SK-N-SH (cell line): ENCODE measurements around the gene PIEZO2. TPM values are rescaled to one million over a fixed set of nuclear protein-coding genes. Genes with fewer than 3 reads are reported as not detected.

Source experiments
- CTCF ChIA-PET: fragments of 300-600, 350-600 bp; formaldehyde crosslinking; extraction: SDS; loops from one replicate; lab custom pipeline; 2021; lab: Yijun Ruan, JAX
- POLR2A ChIA-PET: fragments of 350-600 bp; sonication (Branson Sonifier 250); formaldehyde crosslinking; extraction: SDS; loops from one replicate; lab custom pipeline; 2020; ENCODE audit warnings: antibody characterized with exemption, inconsistent platforms; lab: Yijun Ruan, JAX
- DNase-seq: peaks from one replicate; pipeline ENCODE4 v3.0.0; 2012
- H2AFZ ChIP-seq: fragments of 200-600 bp; sonication (generic); 2 replicates; pipeline ENCODE4 v1.8.1; 2016; ENCODE audit warnings: antibody characterized with exemption, mild to moderate bottlenecking, low read depth
- H3F3A ChIP-seq: fragments of 200-600 bp; sonication (generic); replicated peaks from 2 replicates; pipeline ENCODE3; 2016; ENCODE audit warnings: antibody characterized with exemption, mild to moderate bottlenecking; ENCODE audit not compliant: insufficient read depth
- H3K27ac ChIP-seq, 2 experiments: fragments of 200-500 bp in 1 of 2; fragments of 200-600 bp in 1 of 2; sonication (Bioruptor generic) in 1 of 2; sonication (generic), shearing (Covaris generic) in 1 of 2; 2 replicates each; pipeline versions ENCODE4 v1.5.1 to v1.6.1; 2014 to 2016; ENCODE audit warnings: low read depth in 2 of 2, inconsistent platforms in 1 of 2, low read length in 1 of 2, mild to moderate bottlenecking in 1 of 2, mixed read lengths in 1 of 2
- H3K27me3 ChIP-seq: fragments of 200-600 bp; sonication (generic), shearing (Covaris generic); 2 replicates; pipeline ENCODE4 v1.6.1; 2016; ENCODE audit warnings: mixed run types; ENCODE audit not compliant: insufficient read depth
- H3K36me3 ChIP-seq, 2 experiments: fragments of 200-500 bp in 1 of 2; fragments of 200-600 bp in 1 of 2; sonication (Bioruptor generic) in 1 of 2; sonication (generic) in 1 of 2; replicated peaks in 1 of 2; 2 replicates each; pipeline versions ENCODE3 to v1.5.1; 2014 to 2016; ENCODE audit warnings: low read length in 1 of 2, mild to moderate bottlenecking in 1 of 2; ENCODE audit not compliant: insufficient read depth in 2 of 2, control insufficient read depth in 1 of 2
- H3K4me1 ChIP-seq, 2 experiments: fragments of 200-500 bp in 1 of 2; fragments of 200-600 bp in 1 of 2; sonication (Bioruptor generic) in 1 of 2; sonication (generic), shearing (Covaris generic) in 1 of 2; 2 replicates each; pipeline versions ENCODE4 v1.5.1 to v1.6.1; 2014 to 2016; ENCODE audit warnings: low read depth in 1 of 2, low read length in 1 of 2, mixed run types in 1 of 2; ENCODE audit not compliant: insufficient read depth in 2 of 2, control insufficient read depth in 1 of 2
- H3K4me2 ChIP-seq: fragments of 200-600 bp; sonication (generic), shearing (Covaris generic); 2 replicates; pipeline ENCODE4 v1.6.1; 2017; ENCODE audit warnings: mixed run types
- H3K4me3 ChIP-seq, 2 experiments: fragments of 200-500 bp in 1 of 2; fragments of 200-600 bp in 1 of 2; sonication (Bioruptor generic) in 1 of 2; sonication (generic), shearing (Covaris generic) in 1 of 2; 2 replicates each; pipeline versions ENCODE4 v1.5.1 to v1.8.1; 2014 to 2016; ENCODE audit warnings: low read depth in 2 of 2, inconsistent platforms in 1 of 2, low read length in 1 of 2, mild to moderate bottlenecking in 1 of 2, mixed read lengths in 1 of 2, moderate library complexity in 1 of 2
- H3K79me2 ChIP-seq: fragments of 200-600 bp; sonication (generic); 2 replicates; pipeline ENCODE4 v1.8.1; 2017; ENCODE audit warnings: mild to moderate bottlenecking; ENCODE audit not compliant: insufficient read depth
- H3K9ac ChIP-seq: fragments of 200-600 bp; sonication (generic); 2 replicates; pipeline ENCODE4 v1.6.1; 2017; ENCODE audit warnings: mixed run types
- H3K9me2 ChIP-seq: fragments of 200-600 bp; sonication (generic); 2 replicates; pipeline ENCODE4 v1.6.1; 2017; ENCODE audit warnings: mixed run types
- H3K9me3 ChIP-seq: fragments of 200-600 bp; sonication (generic); 2 replicates; pipeline ENCODE4 v1.6.1; 2017; ENCODE audit warnings: mixed run types, mild to moderate bottlenecking, moderate library complexity
- H4K20me1 ChIP-seq: fragments of 200-600 bp; sonication (generic); 2 replicates; pipeline ENCODE4 v1.6.1; 2017; ENCODE audit warnings: mild to moderate bottlenecking, mixed run types; ENCODE audit not compliant: insufficient read depth
- GATA2 ChIP-seq: sonication (generic); formaldehyde crosslinking; IDR thresholded peaks from 2 replicates; pipeline ENCODE4 v1.5.0; 2020; ENCODE audit warnings: mild to moderate bottlenecking, missing genetic modification reagents
- NFIC ChIP-seq: IDR thresholded peaks from 2 replicates; pipeline ENCODE4 v1.4.0; 2012; ENCODE audit warnings: borderline replicate concordance
- RCOR1 ChIP-seq: fragments of 150-350 bp; IDR thresholded peaks from 2 replicates; pipeline ENCODE4 v1.6.1; 2017; ENCODE audit warnings: antibody characterized with exemption, low read length
- RXRA ChIP-seq: IDR thresholded peaks from 2 replicates; pipeline ENCODE4 v1.4.0; 2012; ENCODE audit warnings: low read depth, mild to moderate bottlenecking, borderline replicate concordance
- TCF12 ChIP-seq: IDR thresholded peaks from 2 replicates; pipeline ENCODE4 v1.4.0; 2012
- TEAD4 ChIP-seq: IDR thresholded peaks from 2 replicates; pipeline ENCODE4 v1.4.0; 2012; ENCODE audit warnings: mild to moderate bottlenecking, borderline replicate concordance; ENCODE audit not compliant: insufficient read depth
- WGBS: methylation state at CpG from one replicate; pipeline ENCODE4 v1.1.6; 2017; ENCODE audit warnings: low lambda C conversion rate; 5-methylcytosine and 5-hydroxymethylcytosine counted together
- polyA plus RNA-seq, 3 experiments: library from polyadenylated mRNA; depleted of rRNA; stranded (reverse); fragments of >200 nt; gene quantifications; 2 replicates each; pipeline ENCODE4 v1.2.3, GENCODE V29; 2012
- TF ChIP-seq, protein P1 (sequence below): IDR thresholded peaks from 2 replicates; pipeline ENCODE4 v1.4.0; 2012; ENCODE audit warnings: low read depth

Gene PIEZO2
- polyA plus RNA-seq, 1 of the 3 experiments (the other 2 are of a cell fraction): not detected

GRCh38 chr18:11147371-11147951, 1.9 kb downstream of the PIEZO2 start:
- no peak for DNase-seq
- CTCF ChIA-PET: interaction anchor here (1.1 kb wide), 1 partner anchor 16 kb away, joined by 4 read pairs; no protein-coding TSS in a partner anchor
- Histone ChIP-seq H3K4me2 (no peak overlapping the region), H3K9ac (no peak overlapping the region), H3K79me2 (no peaks in the 10 kb centered on the region), H3K36me3 (no peaks in the 10 kb centered on the region), H2AFZ (no peak overlapping the region), H3K27ac (no peak overlapping the region), H3K27me3 (peaks cover 67% of the 10 kb centered on the region), H3F3A (no peaks in the 10 kb centered on the region), H3K4me1 (no peaks in the 10 kb centered on the region), H4K20me1 (no peaks in the 10 kb centered on the region), H3K4me3 (no peak overlapping the region), H3K9me2 (no peaks in the 10 kb centered on the region), H3K9me3 (no peaks in the 10 kb centered on the region)
- POLR2A ChIA-PET: no interaction called here
- TF ChIP-seq TCF12: no peak
- TF ChIP-seq RXRA: no peak
- 17% methylated on average over 13 of the region's 23 CpGs for WGBS

GRCh38 chr18:11146947-11147345, 2.4 kb downstream of the PIEZO2 start:
- H4K20me1 ChIP-seq: no peaks in the 10 kb centered on the region
- DNase-seq: no peak
- H3K9me2 ChIP-seq: no peaks in the 10 kb centered on the region
- WGBS: 18% methylated on average over 13 of the region's 15 CpGs
- H3K36me3 ChIP-seq: no peaks in the 10 kb centered on the region
- no peak overlapping the region for H2AFZ ChIP-seq
- no peak for TF ChIP-seq TEAD4
- no peak for TF ChIP-seq NFIC
- TF ChIP-seq RCOR1: no peak
- H3K27ac ChIP-seq: no peak overlapping the region
- H3K27me3 ChIP-seq: peaks cover 69% of the 10 kb centered on the region
- no peaks in the 10 kb centered on the region for H3K79me2 ChIP-seq
- no peaks in the 10 kb centered on the region for H3K4me1 ChIP-seq
- POLR2A ChIA-PET: no interaction called here
- no peaks in the 10 kb centered on the region for H3K9me3 ChIP-seq
- no peak overlapping the region for H3K4me3 ChIP-seq
- H3K9ac ChIP-seq: no peak overlapping the region
- CTCF ChIA-PET: interaction anchor here (1.1 kb wide), 1 partner anchor 17 kb away, joined by 4 read pairs; no protein-coding TSS in a partner anchor
- H3K4me2 ChIP-seq: no peak overlapping the region
- H3F3A ChIP-seq: no peaks in the 10 kb centered on the region

DNA sequence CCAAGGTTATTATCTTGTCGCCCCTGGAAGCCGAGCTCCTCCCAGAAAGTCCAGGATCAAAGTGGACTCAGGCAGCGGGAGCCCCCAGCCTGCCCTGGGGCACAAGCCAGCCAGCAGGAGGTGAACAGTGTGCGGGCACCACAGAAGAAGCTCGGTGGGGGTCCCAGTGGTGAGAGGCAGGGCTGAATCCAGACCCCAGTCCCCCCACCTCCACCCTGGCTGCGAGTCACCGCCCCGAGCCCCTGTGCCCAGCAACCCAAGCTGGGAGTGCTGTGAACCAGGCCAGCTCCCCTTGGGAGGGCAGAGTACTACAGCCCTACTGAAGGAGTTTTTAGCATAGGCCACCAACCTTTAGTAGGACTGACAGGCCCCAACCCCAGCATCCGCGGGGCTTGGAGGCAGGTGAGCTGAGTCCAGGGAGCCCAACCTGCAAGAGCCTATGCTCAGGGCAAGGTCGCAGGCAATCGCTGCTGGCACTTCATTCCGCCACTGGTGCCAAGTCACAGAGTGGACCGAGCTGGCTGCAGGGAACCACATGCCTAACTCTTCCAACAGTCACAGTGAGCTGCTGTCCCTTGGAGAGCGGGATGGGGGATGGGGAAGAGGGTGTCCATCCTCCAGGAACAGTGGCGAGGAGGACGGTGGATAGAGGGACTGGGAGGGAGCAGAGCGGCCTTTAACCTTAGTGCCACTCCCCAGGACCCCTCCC, 3.0 kb downstream of the PIEZO2 start:
- ChIA-PET CTCF (interaction anchor here (0.9 to 1.1 kb wide), 2 partner anchors 17 to 295 kb away, joined by 4 read pairs; no protein-coding TSS in a partner anchor), POLR2A (no interaction called here)
- Histone ChIP-seq H3K9me2 (no peaks in the 10 kb centered on the region), H3K4me2 (no peak overlapping the region), H4K20me1 (no peaks in the 10 kb centered on the region), H3K4me1 (no peaks in the 10 kb centered on the region), H3K27ac (no peak overlapping the region), H3K9ac (no peak overlapping the region), H3K9me3 (no peaks in the 10 kb centered on the region), H3K4me3 (no peak overlapping the region), H3K79me2 (no peaks in the 10 kb centered on the region), H3K27me3 (peaks cover 64% of the 10 kb centered on the region), H3K36me3 (no peaks in the 10 kb centered on the region), H3F3A (no peaks in the 10 kb centered on the region), H2AFZ (no peak overlapping the region)
- TF ChIP-seq GATA2: no peak
- TF ChIP-seq, protein P1, sequence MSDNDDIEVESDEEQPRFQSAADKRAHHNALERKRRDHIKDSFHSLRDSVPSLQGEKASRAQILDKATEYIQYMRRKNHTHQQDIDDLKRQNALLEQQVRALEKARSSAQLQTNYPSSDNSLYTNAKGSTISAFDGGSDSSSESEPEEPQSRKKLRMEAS: no peak
- DNase-seq: no peak
- WGBS: 3% methylated on average over 12 of the region's 18 CpGs
